ENCODE results near the gene ATG14. TPM values are rescaled to one million over a fixed set of nuclear protein-coding genes. Genes with fewer than 3 reads are reported as not detected.
A peak's percentile ranks its signal among the peaks of the same experiment; 100 is the strongest.

ATG14 gene, protein sequence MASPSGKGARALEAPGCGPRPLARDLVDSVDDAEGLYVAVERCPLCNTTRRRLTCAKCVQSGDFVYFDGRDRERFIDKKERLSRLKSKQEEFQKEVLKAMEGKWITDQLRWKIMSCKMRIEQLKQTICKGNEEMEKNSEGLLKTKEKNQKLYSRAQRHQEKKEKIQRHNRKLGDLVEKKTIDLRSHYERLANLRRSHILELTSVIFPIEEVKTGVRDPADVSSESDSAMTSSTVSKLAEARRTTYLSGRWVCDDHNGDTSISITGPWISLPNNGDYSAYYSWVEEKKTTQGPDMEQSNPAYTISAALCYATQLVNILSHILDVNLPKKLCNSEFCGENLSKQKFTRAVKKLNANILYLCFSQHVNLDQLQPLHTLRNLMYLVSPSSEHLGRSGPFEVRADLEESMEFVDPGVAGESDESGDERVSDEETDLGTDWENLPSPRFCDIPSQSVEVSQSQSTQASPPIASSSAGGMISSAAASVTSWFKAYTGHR
- polyA plus RNA-seq (2013, experiment 1 of 2) = 6.2 TPM
- polyA plus RNA-seq (2013, experiment 2 of 2) = 6.5 TPM

DNA sequence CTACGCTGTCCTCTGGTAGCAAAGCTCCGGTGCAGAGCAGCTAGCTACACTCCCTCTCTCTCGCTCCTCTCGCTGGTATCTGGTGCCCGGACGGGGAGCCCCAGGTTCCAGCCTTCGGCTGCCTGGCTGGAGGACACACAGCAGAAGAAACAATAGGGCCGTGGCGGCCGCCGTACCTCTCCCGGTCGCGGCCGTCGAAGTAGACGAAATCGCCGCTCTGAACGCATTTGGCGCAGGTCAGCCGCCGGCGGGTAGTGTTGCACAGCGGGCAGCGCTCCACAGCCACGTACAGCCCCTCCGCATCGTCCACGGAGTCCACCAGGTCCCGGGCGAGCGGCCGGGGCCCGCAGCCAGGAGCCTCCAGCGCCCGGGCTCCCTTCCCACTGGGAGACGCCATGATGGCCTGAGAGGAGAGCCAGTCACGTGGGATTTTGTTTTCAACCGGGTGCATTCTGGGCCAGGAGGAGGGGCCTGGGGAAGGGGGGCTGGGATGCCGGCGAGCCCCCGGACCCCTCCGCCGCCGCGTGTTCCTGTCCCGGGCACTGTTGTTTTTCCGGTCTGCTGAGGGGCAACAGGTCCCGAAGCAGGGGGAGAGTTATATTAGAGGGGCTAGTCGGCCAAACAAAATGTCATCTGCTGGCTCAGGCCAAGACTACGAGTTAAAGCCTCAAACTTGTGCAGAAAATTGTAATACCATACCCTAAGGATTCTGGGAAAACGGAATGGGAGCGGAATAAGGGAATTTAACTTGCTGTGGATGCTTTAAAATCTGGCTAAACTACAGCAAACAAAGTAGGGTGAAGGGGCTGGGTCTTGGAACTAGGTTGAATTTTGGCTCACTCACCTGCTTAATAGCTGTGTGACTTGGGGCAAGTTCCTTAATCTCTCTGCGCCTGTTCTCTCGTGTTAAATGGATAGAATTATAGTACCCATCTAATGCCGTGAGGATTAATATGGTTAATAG lies at the start of gene ATG14:
Gene ATG14 (minus strand): TSS at position 405 of the 964 bp plus-strand sequence. CDS start 8 bp downstream, at position 397.
- H3K18ac ChIP-seq (ENCODE audit: low read depth in 1 of 2, low read length in 2 of 2) = peak within 1 kb of the TSS; percentile 86 to 90
- peak within 1 kb of the TSS; percentile 2 for H2BK15ac ChIP-seq (ENCODE audit: low read depth, poor library complexity, severe bottlenecking)
- H3K4me2 ChIP-seq (ENCODE audit: low read length, poor library complexity, severe bottlenecking) = peak within 1 kb of the TSS; percentile 87
- H3K36me3 ChIP-seq (ENCODE audit: control insufficient read depth in 1 of 2, insufficient read depth in 2 of 2, low read depth in 1 of 2, low read length in 2 of 2) = peaks cover 4 to 6% of the 10 kb centered on the region in 2 experiments
- H3K27me3 ChIP-seq (ENCODE audit: control insufficient read depth in 1 of 2, insufficient read depth in 1 of 2, low read length in 2 of 2) = no peaks in the 10 kb centered on the region
- no peaks in the 10 kb centered on the region for H3K4me1 ChIP-seq (ENCODE audit: control insufficient read depth, insufficient read depth, low read depth, low read length)
- no peak within 1 kb of the TSS for H2BK12ac ChIP-seq (ENCODE audit: low read length in 2 of 2)
- WGBS = 3% methylated on average over 53 of the region's 57 CpGs
- peak within 1 kb of the TSS; percentile 42 for H2BK120ac ChIP-seq (ENCODE audit: low read depth, low read length)
- H4K91ac ChIP-seq (ENCODE audit: low read length) = peak within 1 kb of the TSS; percentile 94
- peak within 1 kb of the TSS; percentile 97 for H3K9ac ChIP-seq (ENCODE audit: low read length)
- H3K9me3 ChIP-seq (ENCODE audit: control insufficient read depth, low read length) = no peaks in the 10 kb centered on the region
- no peak within 1 kb of the TSS for H2BK5ac ChIP-seq (ENCODE audit: low read depth, low read length, poor library complexity, severe bottlenecking)
- peak within 1 kb of the TSS; percentile 65 to 86 for H3K4ac ChIP-seq (ENCODE audit: low read depth in 1 of 2, low read length in 2 of 2)
- peak within 1 kb of the TSS; percentile 91 to 100 for H3K4me3 ChIP-seq (ENCODE audit: insufficient read depth in 1 of 2, low read depth in 1 of 2, low read length in 2 of 2)
- H3K79me1 ChIP-seq (replicated peaks; ENCODE audit: low read length, poor library complexity, severe bottlenecking) = peaks cover 23% of the 10 kb centered on the region
- H2AK5ac ChIP-seq (ENCODE audit: low read length, severe bottlenecking) = no peak within 1 kb of the TSS
- H3K23ac ChIP-seq (ENCODE audit: low read length in 2 of 2) = no peak within 1 kb of the TSS
- H2AFZ ChIP-seq (ENCODE audit: low read depth, low read length) = peak within 1 kb of the TSS; percentile 99
- DNase-seq = peak; percentile 89
- peak within 1 kb of the TSS; percentile 99 for H4K8ac ChIP-seq (ENCODE audit: low read length)
- H3K27ac ChIP-seq (ENCODE audit: low read length, poor library complexity, severe bottlenecking) = peak within 1 kb of the TSS; percentile 63
- H3K14ac ChIP-seq (ENCODE audit: low read length in 2 of 2) = peak within 1 kb of the TSS in 1 of 2 experiments; percentile 73

DNA sequence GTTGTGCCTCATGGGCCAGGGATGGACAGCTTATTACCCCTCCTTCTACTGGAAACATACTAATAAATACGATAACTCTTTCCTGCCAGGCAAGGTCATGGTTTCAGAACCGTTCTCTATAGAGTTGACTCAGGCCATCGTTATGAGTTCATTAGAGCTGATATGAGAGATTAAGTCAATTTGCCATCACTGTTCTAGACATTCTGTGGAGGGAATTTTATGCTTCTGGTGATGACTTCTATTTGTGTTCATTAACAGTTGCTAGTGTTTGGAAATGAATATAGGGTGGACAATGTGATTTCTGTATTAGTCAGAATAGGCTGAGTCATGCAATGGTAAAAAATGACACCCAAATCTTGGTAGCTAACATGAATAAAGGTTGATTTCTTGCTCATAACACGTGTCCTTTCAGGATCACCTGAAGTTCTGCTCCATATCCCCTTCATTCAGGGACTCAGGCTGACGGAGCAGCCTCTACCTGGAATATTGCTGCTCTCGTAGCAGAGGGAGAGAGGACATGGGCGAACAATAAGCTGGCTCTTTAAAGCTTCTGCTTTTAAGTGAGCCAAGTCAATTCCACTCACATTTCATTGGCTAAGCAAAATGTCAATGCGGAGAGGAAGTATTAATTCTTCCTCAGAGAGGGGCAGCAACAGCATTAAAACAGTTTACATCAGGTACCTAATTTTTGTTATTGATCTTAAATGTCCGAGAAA lies 47.3 kb upstream of the ATG14 start:
- Histone ChIP-seq H4K8ac (ENCODE audit: low read length) (no peak overlapping the region), H3K9me3 (ENCODE audit: control insufficient read depth, low read length) (no peaks in the 10 kb centered on the region), H2AFZ (ENCODE audit: low read depth, low read length) (no peak overlapping the region), H2BK15ac (ENCODE audit: low read depth, poor library complexity, severe bottlenecking) (no peak overlapping the region), H3K4me2 (ENCODE audit: low read length, poor library complexity, severe bottlenecking) (no peak overlapping the region), H3K27me3 (ENCODE audit: control insufficient read depth in 1 of 2, insufficient read depth in 1 of 2, low read length in 2 of 2) (no peaks in the 10 kb centered on the region), H3K23ac (ENCODE audit: low read length in 2 of 2) (no peak overlapping the region), H2AK5ac (ENCODE audit: low read length, severe bottlenecking) (no peak overlapping the region), H3K14ac (ENCODE audit: low read length in 2 of 2) (no peak overlapping the region), H4K91ac (ENCODE audit: low read length) (no peak overlapping the region), H3K79me1 (replicated peaks; ENCODE audit: low read length, poor library complexity, severe bottlenecking) (no peaks in the 10 kb centered on the region), H3K4ac (ENCODE audit: low read depth in 1 of 2, low read length in 2 of 2) (no peak overlapping the region), H3K4me1 (ENCODE audit: control insufficient read depth, insufficient read depth, low read depth, low read length) (peaks cover 9% of the 10 kb centered on the region), H3K4me3 (ENCODE audit: insufficient read depth in 1 of 2, low read depth in 1 of 2, low read length in 2 of 2) (no peak overlapping the region), H3K27ac (ENCODE audit: low read length, poor library complexity, severe bottlenecking) (no peak overlapping the region), H2BK12ac (ENCODE audit: low read length in 2 of 2) (no peak overlapping the region), H3K9ac (ENCODE audit: low read length) (peak overlapping the region; percentile 58), H2BK120ac (ENCODE audit: low read depth, low read length) (no peak overlapping the region), H2BK5ac (ENCODE audit: low read depth, low read length, poor library complexity, severe bottlenecking) (no peak overlapping the region), H3K18ac (ENCODE audit: low read depth in 1 of 2, low read length in 2 of 2) (no peak overlapping the region), H3K36me3 (ENCODE audit: control insufficient read depth in 1 of 2, insufficient read depth in 2 of 2, low read depth in 1 of 2, low read length in 2 of 2) (no peaks in the 10 kb centered on the region)
- WGBS = 71% methylated on average over 7 of the region's 9 CpGs
- DNase-seq = peak; percentile 26

DNA sequence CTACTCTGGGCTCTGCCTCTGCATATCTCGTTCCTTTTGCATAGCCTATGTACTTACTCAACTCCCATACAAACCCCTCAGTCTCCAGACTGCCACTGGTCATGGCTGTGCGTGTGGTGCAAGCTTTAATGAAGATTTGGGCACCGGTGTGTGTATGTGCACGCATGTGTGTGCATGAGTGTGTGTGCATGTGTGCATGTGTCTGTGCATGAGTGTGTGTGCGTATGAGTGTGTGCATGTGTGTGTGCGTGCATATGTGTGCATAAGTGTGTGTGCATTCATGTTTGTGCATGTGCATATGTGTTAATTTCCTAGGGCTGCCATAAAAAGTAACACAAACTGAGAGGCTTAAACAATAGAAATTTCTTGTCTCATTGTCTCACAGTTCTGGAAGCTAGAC lies 45.9 kb upstream of the ATG14 start:
- no peak overlapping the region for H3K4me2 ChIP-seq (ENCODE audit: low read length, poor library complexity, severe bottlenecking)
- H3K4ac ChIP-seq (ENCODE audit: low read depth in 1 of 2, low read length in 2 of 2) = no peak overlapping the region
- 95% methylated on average over 6 of the region's 6 CpGs for WGBS

More for the DNA sequence above, 45.9 kb upstream of the ATG14 start:
- DNase-seq = no peak
- H3K4me3 ChIP-seq (ENCODE audit: insufficient read depth in 1 of 2, low read depth in 1 of 2, low read length in 2 of 2) = no peak overlapping the region
- no peak overlapping the region for H3K18ac ChIP-seq (ENCODE audit: low read depth in 1 of 2, low read length in 2 of 2)
- no peak overlapping the region for H2BK120ac ChIP-seq (ENCODE audit: low read depth, low read length)
- no peaks in the 10 kb centered on the region for H3K79me1 ChIP-seq (replicated peaks; ENCODE audit: low read length, poor library complexity, severe bottlenecking)
- H2BK12ac ChIP-seq (ENCODE audit: low read length in 2 of 2) = no peak overlapping the region
- H3K27me3 ChIP-seq (ENCODE audit: control insufficient read depth in 1 of 2, insufficient read depth in 1 of 2, low read length in 2 of 2) = no peaks in the 10 kb centered on the region
- no peak overlapping the region for H2AK5ac ChIP-seq (ENCODE audit: low read length, severe bottlenecking)
- H3K23ac ChIP-seq (ENCODE audit: low read length in 2 of 2) = no peak overlapping the region
- H3K27ac ChIP-seq (ENCODE audit: low read length, poor library complexity, severe bottlenecking) = no peak overlapping the region
- no peak overlapping the region for H2BK15ac ChIP-seq (ENCODE audit: low read depth, poor library complexity, severe bottlenecking)
- H3K9me3 ChIP-seq (ENCODE audit: control insufficient read depth, low read length) = no peaks in the 10 kb centered on the region
- no peak overlapping the region for H3K14ac ChIP-seq (ENCODE audit: low read length in 2 of 2)
- no peaks in the 10 kb centered on the region for H3K36me3 ChIP-seq (ENCODE audit: control insufficient read depth in 1 of 2, insufficient read depth in 2 of 2, low read depth in 1 of 2, low read length in 2 of 2)
- H2AFZ ChIP-seq (ENCODE audit: low read depth, low read length) = no peak overlapping the region
- no peak overlapping the region for H3K9ac ChIP-seq (ENCODE audit: low read length)
- H3K4me1 ChIP-seq (ENCODE audit: control insufficient read depth, insufficient read depth, low read depth, low read length) = peaks cover 9% of the 10 kb centered on the region
- no peak overlapping the region for H4K91ac ChIP-seq (ENCODE audit: low read length)
- H4K8ac ChIP-seq (ENCODE audit: low read length) = no peak overlapping the region
- no peak overlapping the region for H2BK5ac ChIP-seq (ENCODE audit: low read depth, low read length, poor library complexity, severe bottlenecking)
